ENCODE data around the gene ZNF628. TPM values are rescaled to one million over a fixed set of nuclear protein-coding genes. Genes with fewer than 3 reads are reported as not detected.

Gene ZNF628
- total RNA-seq, 2 experiments from 2014 or later: 6.0 to 6.1 TPM

- Mint-ChIP-seq H3K4me1 (ENCODE audit: low read depth) (peaks cover 25% of the 10 kb centered on the region), H3K9me3 (no peaks in the 10 kb centered on the region), H3K36me3 (ENCODE audit: low read depth) (no peaks in the 10 kb centered on the region), H3K27me3 (ENCODE audit: low read depth) (no peaks in the 10 kb centered on the region), H3K27ac (no peak overlapping the region), H3K4me3 (peak overlapping the region; percentile 24)
- no peak for DNase-seq
- CTCF ChIA-PET: interaction anchor here (0.6 to 3.1 kb wide), 7 partner anchors 7 to 132 kb away, joined by 3 to 20 read pairs (median 3); no protein-coding TSS in a partner anchor
- intact Hi-C loops (cut with micrococcal nuclease): no loop called here
Observed at GRCh38 chr19:55474269-55475265, 1.9 kb upstream of the ZNF628 start.

- Mint-ChIP-seq H3K4me1 (ENCODE audit: low read depth) (peaks cover 30% of the 10 kb centered on the region), H3K36me3 (ENCODE audit: low read depth) (peaks cover 5% of the 10 kb centered on the region), H3K27me3 (ENCODE audit: low read depth) (no peaks in the 10 kb centered on the region), H3K9me3 (no peaks in the 10 kb centered on the region), H3K27ac (no peak overlapping the region), H3K4me3 (peak overlapping the region; percentile 85)
- no peak for DNase-seq
- CTCF ChIA-PET: interaction anchor here (1.0 kb wide), 1 partner anchor 176 kb away, joined by 4 read pairs; no protein-coding TSS in a partner anchor
- intact Hi-C loops (cut with micrococcal nuclease): no loop called here
Observed at GRCh38 chr19:55477905-55478304, 1.5 kb downstream of the ZNF628 start.

- Mint-ChIP-seq H3K9me3 (no peaks in the 10 kb centered on the region), H3K4me1 (ENCODE audit: low read depth) (peaks cover 30% of the 10 kb centered on the region), H3K27me3 (ENCODE audit: low read depth) (no peaks in the 10 kb centered on the region), H3K4me3 (peak overlapping the region; percentile 85), H3K36me3 (ENCODE audit: low read depth) (peaks cover 5% of the 10 kb centered on the region), H3K27ac (no peak overlapping the region)
- intact Hi-C loops (cut with micrococcal nuclease): no loop called here
- CTCF ChIA-PET: interaction anchor here (1.0 kb wide), 1 partner anchor 11 kb away, joined by 4 read pairs; no protein-coding TSS in a partner anchor
- DNase-seq: no peak
Observed at GRCh38 chr19:55478364-55478763, 1.9 kb downstream of the ZNF628 start.

- no peaks in the 10 kb centered on the region for H3K9me3 Mint-ChIP-seq
- H3K4me1 Mint-ChIP-seq (ENCODE audit: low read depth): peaks cover 30% of the 10 kb centered on the region
- peaks cover 5% of the 10 kb centered on the region for H3K36me3 Mint-ChIP-seq (ENCODE audit: low read depth)
- CTCF ChIA-PET: interaction anchor here (1.0 kb wide), 1 partner anchor 12 kb away, joined by 4 read pairs; no protein-coding TSS in a partner anchor
- no peak overlapping the region for H3K4me3 Mint-ChIP-seq
- DNase-seq: no peak
- H3K27ac Mint-ChIP-seq: no peak overlapping the region
- no peaks in the 10 kb centered on the region for H3K27me3 Mint-ChIP-seq (ENCODE audit: low read depth)
- intact Hi-C loops (cut with micrococcal nuclease): no loop called here
Observed at GRCh38 chr19:55479045-55479444, 2.6 kb downstream of the ZNF628 start.

GRCh38 chr19:55479451-55480230 is 3.2 kb downstream of the ZNF628 start:
- H3K4me1 Mint-ChIP-seq (ENCODE audit: low read depth): peaks cover 30% of the 10 kb centered on the region
- no peak for DNase-seq
- H3K9me3 Mint-ChIP-seq: no peaks in the 10 kb centered on the region
- peaks cover 5% of the 10 kb centered on the region for H3K36me3 Mint-ChIP-seq (ENCODE audit: low read depth)
- H3K4me3 Mint-ChIP-seq: no peak overlapping the region
- CTCF ChIA-PET: interaction anchor here (1.0 kb wide), 1 partner anchor 12 kb away, joined by 4 read pairs; no protein-coding TSS in a partner anchor
- intact Hi-C loops (cut with micrococcal nuclease): no loop called here
- H3K27me3 Mint-ChIP-seq (ENCODE audit: low read depth): no peaks in the 10 kb centered on the region
- no peak overlapping the region for H3K27ac Mint-ChIP-seq

- Mint-ChIP-seq H3K27ac (no peak overlapping the region), H3K36me3 (ENCODE audit: low read depth) (peaks cover 5% of the 10 kb centered on the region), H3K4me1 (ENCODE audit: low read depth) (peaks cover 32% of the 10 kb centered on the region), H3K9me3 (no peaks in the 10 kb centered on the region), H3K27me3 (ENCODE audit: low read depth) (peaks cover 3% of the 10 kb centered on the region), H3K4me3 (no peak overlapping the region)
- CTCF ChIA-PET: no interaction called here
- intact Hi-C loops (cut with micrococcal nuclease): no loop called here
- no peak for DNase-seq
Observed at GRCh38 chr19:55481148-55481793, 4.9 kb downstream of the ZNF628 start.

GRCh38 chr19:55481794-55482155 is 5.4 kb downstream of the ZNF628 start:
- DNase-seq: no peak
- Mint-ChIP-seq H3K27me3 (ENCODE audit: low read depth) (peaks cover 3% of the 10 kb centered on the region), H3K4me3 (no peak overlapping the region), H3K27ac (no peak overlapping the region), H3K4me1 (ENCODE audit: low read depth) (peaks cover 32% of the 10 kb centered on the region), H3K9me3 (no peaks in the 10 kb centered on the region), H3K36me3 (ENCODE audit: low read depth) (peaks cover 5% of the 10 kb centered on the region)
- intact Hi-C loops (cut with micrococcal nuclease): no loop called here
- CTCF ChIA-PET: no interaction called here

GRCh38 chr19:55482156-55482961 is 5.9 kb downstream of the ZNF628 start:
- Mint-ChIP-seq H3K27ac (no peak overlapping the region), H3K27me3 (ENCODE audit: low read depth) (peaks cover 3% of the 10 kb centered on the region), H3K4me1 (ENCODE audit: low read depth) (peaks cover 35% of the 10 kb centered on the region), H3K4me3 (no peak overlapping the region), H3K36me3 (ENCODE audit: low read depth) (peaks cover 5% of the 10 kb centered on the region), H3K9me3 (no peaks in the 10 kb centered on the region)
- DNase-seq: no peak
- CTCF ChIA-PET: no interaction called here
- intact Hi-C loops (cut with micrococcal nuclease): no loop called here

- peaks cover 5% of the 10 kb centered on the region for H3K36me3 Mint-ChIP-seq (ENCODE audit: low read depth)
- DNase-seq: no peak
- H3K9me3 Mint-ChIP-seq: no peaks in the 10 kb centered on the region
- H3K27me3 Mint-ChIP-seq (ENCODE audit: low read depth): peaks cover 3% of the 10 kb centered on the region
- intact Hi-C loops (cut with micrococcal nuclease): no loop called here
- CTCF ChIA-PET: interaction anchor here (0.9 to 1.8 kb wide), 2 partner anchors 15 to 123 kb away, joined by 5 to 6 read pairs; partner anchors contain the start of gene ZNF865
- no peak overlapping the region for H3K27ac Mint-ChIP-seq
- no peak overlapping the region for H3K4me3 Mint-ChIP-seq
- H3K4me1 Mint-ChIP-seq (ENCODE audit: low read depth): peaks cover 33% of the 10 kb centered on the region
Observed at GRCh38 chr19:55482967-55483705, 6.7 kb downstream of the ZNF628 start.

- Mint-ChIP-seq H3K36me3 (ENCODE audit: low read depth) (peaks cover 5% of the 10 kb centered on the region), H3K4me1 (ENCODE audit: low read depth) (peaks cover 25% of the 10 kb centered on the region), H3K27me3 (ENCODE audit: low read depth) (peaks cover 3% of the 10 kb centered on the region), H3K27ac (no peak overlapping the region), H3K4me3 (peak overlapping the region; percentile 63), H3K9me3 (no peaks in the 10 kb centered on the region)
- no peak for DNase-seq
- intact Hi-C loops (cut with micrococcal nuclease): no loop called here
- CTCF ChIA-PET: interaction anchor here (0.9 to 1.8 kb wide), 2 partner anchors 16 to 122 kb away, joined by 5 to 6 read pairs; partner anchors contain the start of gene ZNF865
Observed at GRCh38 chr19:55483706-55484592, 7.5 kb downstream of the ZNF628 start.

All from activated naive CD4-positive, alpha-beta T cell treated with anti-CD3 and anti-CD28 coated beads for 36 hours (primary cell).